ENCODE results near the gene FABP1.

DNA sequence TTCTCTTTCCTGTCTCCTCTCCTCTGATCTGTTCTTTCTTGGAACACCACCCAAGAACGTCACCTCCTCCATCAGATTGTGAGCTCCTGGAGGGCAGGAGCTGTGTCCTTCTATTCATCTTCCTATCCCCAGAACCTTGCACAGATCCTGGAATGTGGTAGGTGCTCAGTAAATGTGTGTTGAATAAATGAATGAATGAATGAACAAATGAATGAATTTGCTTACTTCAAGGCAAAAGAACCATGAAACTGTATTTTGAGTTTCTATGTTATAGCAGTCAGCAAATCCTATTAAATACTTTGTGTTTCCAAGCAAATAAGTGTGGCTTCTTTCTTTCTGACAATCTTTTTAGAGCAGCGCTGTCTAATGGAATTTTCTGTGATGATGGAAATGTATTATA is 14.8 kb downstream of the FABP1 start:
- no peak for TF ChIP-seq CTCF (IDR thresholded peaks at IDR 0.05)
- TF ChIP-seq POLR2A (IDR thresholded peaks at IDR 0.05) = no peak

All from Peyer's patch (tissue), 4 donors.